Inferior parietal cortex (tissue), 1 donor: ENCODE data around the gene SLC38A3.

Experiments
- DNase-seq: peaks from one replicate; pipeline ENCODE4 v3.0.0-alpha.2; 2016; ENCODE audit errors: extremely low spot score

SLC38A3 gene

GRCh38 chr3:50204804-50205412, at the start of gene SLC38A3:
Gene SLC38A3 (plus strand): TSS chr3:50205271. CDS start chr3:50214200, 8,929 bp downstream.
- no peak for DNase-seq

GRCh38 chr3:50155491-50155878, 49.6 kb upstream of the SLC38A3 start:
- DNase-seq: no peak

- DNase-seq: no peak
These were observed 49.2 kb upstream of the SLC38A3 start for GRCh38 chr3:50155891-50156290.

- no peak for DNase-seq
These were observed 48.2 kb upstream of the SLC38A3 start for GRCh38 chr3:50156549-50157493.

- no peak for DNase-seq
These were observed 47.1 kb upstream of the SLC38A3 start for GRCh38 chr3:50157827-50158529.

- DNase-seq: no peak
These were observed 46.4 kb upstream of the SLC38A3 start for GRCh38 chr3:50158530-50159146.

GRCh38 chr3:50160561-50160983, 44.5 kb upstream of the SLC38A3 start:
- no peak for DNase-seq

- DNase-seq: no peak
These were observed 43.8 kb upstream of the SLC38A3 start for GRCh38 chr3:50161320-50161719.

- DNase-seq: no peak
These were observed 42.8 kb upstream of the SLC38A3 start for GRCh38 chr3:50162034-50162883.

- peak; percentile 43 for DNase-seq
These were observed 41.3 kb upstream of the SLC38A3 start for GRCh38 chr3:50163572-50164455.

- DNase-seq: no peak
These were observed 40.6 kb upstream of the SLC38A3 start for GRCh38 chr3:50164481-50164880.

- peak; percentile 20 for DNase-seq
These were observed 39.8 kb upstream of the SLC38A3 start for GRCh38 chr3:50164984-50165909.

GRCh38 chr3:50165910-50166538, 39.0 kb upstream of the SLC38A3 start:
- DNase-seq: no peak

- no peak for DNase-seq
These were observed 38.5 kb upstream of the SLC38A3 start for GRCh38 chr3:50166620-50167019.

GRCh38 chr3:50167069-50167840, 37.8 kb upstream of the SLC38A3 start:
- DNase-seq: no peak

- no peak for DNase-seq
These were observed 37.2 kb upstream of the SLC38A3 start for GRCh38 chr3:50167841-50168209.

- no peak for DNase-seq
These were observed 36.7 kb upstream of the SLC38A3 start for GRCh38 chr3:50168388-50168787.

GRCh38 chr3:50168791-50169190, 36.3 kb upstream of the SLC38A3 start:
- DNase-seq: no peak
